Loucy (cell line): ENCODE data around the gene ZNF208.

Experiments
- EZH2phosphoT487 ChIP-seq: fragments of 200-600 bp; IDR thresholded peaks from 2 replicates; pipeline ENCODE4 v1.6.1; 2018; ENCODE audit warnings: antibody characterized with exemption, mild to moderate bottlenecking, moderate library complexity, borderline replicate concordance
- TF ChIP-seq, protein P1 (sequence below): fragments of 200-600 bp; sonication (generic); conservative IDR thresholded peaks from 2 replicates; pipeline ENCODE4 v1.5.1; 2014; ENCODE audit warnings: mild to moderate bottlenecking, antibody characterized with exemption, low read length

DNA sequence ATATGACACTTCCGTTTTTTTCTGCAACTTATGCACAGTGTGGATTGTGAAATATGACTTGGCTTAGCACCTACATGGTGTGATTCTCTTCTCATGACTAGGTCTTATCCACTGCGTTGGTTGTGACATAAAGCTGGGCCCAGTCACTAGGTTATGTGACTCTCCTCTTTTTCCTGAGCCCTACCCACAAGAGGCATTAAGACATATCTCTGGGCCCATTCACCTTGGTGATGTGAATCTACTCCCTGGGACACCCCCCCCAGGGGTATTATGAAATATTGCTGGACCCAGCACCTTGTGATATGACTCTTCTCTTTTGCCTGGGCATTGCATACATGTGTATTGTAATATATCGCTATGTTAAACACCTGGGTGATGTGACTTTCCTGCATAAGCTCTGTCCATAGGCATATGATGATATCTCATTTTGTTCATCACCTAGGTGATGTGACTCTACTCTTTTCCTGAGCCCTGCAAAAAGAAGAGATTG lies 89.0 kb downstream of the ZNF208 start:
- TF ChIP-seq, protein P1, sequence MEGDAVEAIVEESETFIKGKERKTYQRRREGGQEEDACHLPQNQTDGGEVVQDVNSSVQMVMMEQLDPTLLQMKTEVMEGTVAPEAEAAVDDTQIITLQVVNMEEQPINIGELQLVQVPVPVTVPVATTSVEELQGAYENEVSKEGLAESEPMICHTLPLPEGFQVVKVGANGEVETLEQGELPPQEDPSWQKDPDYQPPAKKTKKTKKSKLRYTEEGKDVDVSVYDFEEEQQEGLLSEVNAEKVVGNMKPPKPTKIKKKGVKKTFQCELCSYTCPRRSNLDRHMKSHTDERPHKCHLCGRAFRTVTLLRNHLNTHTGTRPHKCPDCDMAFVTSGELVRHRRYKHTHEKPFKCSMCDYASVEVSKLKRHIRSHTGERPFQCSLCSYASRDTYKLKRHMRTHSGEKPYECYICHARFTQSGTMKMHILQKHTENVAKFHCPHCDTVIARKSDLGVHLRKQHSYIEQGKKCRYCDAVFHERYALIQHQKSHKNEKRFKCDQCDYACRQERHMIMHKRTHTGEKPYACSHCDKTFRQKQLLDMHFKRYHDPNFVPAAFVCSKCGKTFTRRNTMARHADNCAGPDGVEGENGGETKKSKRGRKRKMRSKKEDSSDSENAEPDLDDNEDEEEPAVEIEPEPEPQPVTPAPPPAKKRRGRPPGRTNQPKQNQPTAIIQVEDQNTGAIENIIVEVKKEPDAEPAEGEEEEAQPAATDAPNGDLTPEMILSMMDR = no peak
- TF ChIP-seq EZH2phosphoT487 = no peak
